Measurements from ENCODE around the gene MRFAP1. TPM values are rescaled to one million over a fixed set of nuclear protein-coding genes. Genes with fewer than 3 reads are reported as not detected.
"Not testable (repeated sequence)": the region's sequence is repeated elsewhere in the genome, so short reads cannot be mapped to it uniquely, and the experiment has no call there.

The MRFAP1 gene
- polyA plus RNA-seq, 1 donor from 2014 or later = 130 TPM

DNA sequence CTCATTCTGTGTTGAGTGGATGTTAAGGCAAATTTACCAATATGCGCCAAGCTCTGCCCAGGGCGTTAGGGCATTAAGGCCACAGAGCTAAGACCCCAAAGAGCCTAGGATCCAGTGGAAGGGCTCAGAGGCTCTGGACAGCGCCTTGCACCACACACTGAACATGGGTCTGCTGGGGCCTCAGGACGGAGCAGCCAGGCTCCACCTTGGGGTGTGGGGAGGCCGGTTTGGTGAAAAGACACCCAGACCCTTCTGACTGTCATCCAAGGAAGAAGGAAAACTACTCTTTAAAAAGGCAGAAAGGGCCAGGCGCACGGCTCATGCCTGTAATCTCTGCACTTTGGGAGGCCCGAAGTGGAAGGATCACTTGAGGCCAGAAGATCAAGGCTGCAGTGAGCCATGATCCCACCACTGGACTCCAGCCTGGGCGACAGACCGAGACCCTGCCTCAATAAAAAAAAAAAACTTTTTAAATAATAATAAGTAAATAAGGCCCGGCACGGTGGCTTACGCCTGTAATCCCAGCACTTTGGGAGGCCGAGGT, 1.3 kb upstream of the MRFAP1 start:
- peaks cover 0 to 3% (median 0%) of the 10 kb centered on the region in 3 donors for H3K9me3 Mint-ChIP-seq
- H3K27ac Mint-ChIP-seq = peak overlapping the region in 2 of 3 donors; percentile 63 to 73
- H3K4me1 Mint-ChIP-seq = peaks cover 12 to 28% (median 26%) of the 10 kb centered on the region in 3 donors
- peak overlapping the region in 1 of 4 donors; percentile 89 for H3K4me3 Mint-ChIP-seq
- peaks cover 2% of the 10 kb centered on the region for H3K27me3 Mint-ChIP-seq
- no peaks in the 10 kb centered on the region for H3K36me3 Mint-ChIP-seq

GRCh38 chr4:6641164-6641970, 882 bp downstream of the MRFAP1 start:
- Mint-ChIP-seq H3K36me3 (no peaks in the 10 kb centered on the region), H3K9me3 (peaks cover 0 to 3% (median 0%) of the 10 kb centered on the region in 3 donors), H3K4me3 (peak overlapping the region; percentile 97 to 100 (median 98)), H3K4me1 (peaks cover 12 to 30% (median 28%) of the 10 kb centered on the region in 3 donors), H3K27ac (peak overlapping the region; percentile 91 to 99 (median 99)), H3K27me3 (peaks cover 2% of the 10 kb centered on the region)

GRCh38 chr4:6641971-6642320, 1.5 kb downstream of the MRFAP1 start:
- no peaks in the 10 kb centered on the region for H3K36me3 Mint-ChIP-seq
- peaks cover 2% of the 10 kb centered on the region for H3K27me3 Mint-ChIP-seq
- H3K27ac Mint-ChIP-seq = peak overlapping the region; percentile 91 to 99 (median 99)
- peak overlapping the region; percentile 97 to 100 (median 98) for H3K4me3 Mint-ChIP-seq
- peaks cover 12 to 31% (median 28%) of the 10 kb centered on the region in 3 donors for H3K4me1 Mint-ChIP-seq
- H3K9me3 Mint-ChIP-seq = peaks cover 0 to 3% (median 0%) of the 10 kb centered on the region in 3 donors

- Mint-ChIP-seq H3K4me1 (peaks cover 13 to 31% (median 28%) of the 10 kb centered on the region in 3 donors), H3K4me3 (peak overlapping the region in 1 of 4 donors; percentile 97), H3K9me3 (peaks cover 0 to 3% (median 0%) of the 10 kb centered on the region in 3 donors)
Observed at GRCh38 chr4:6643141-6643847, 2.8 kb downstream of the MRFAP1 start.

GRCh38 chr4:6644792-6645530, 4.5 kb downstream of the MRFAP1 start:
- peaks cover 0 to 3% (median 0%) of the 10 kb centered on the region in 3 donors for H3K9me3 Mint-ChIP-seq
- peak overlapping the region in 2 of 3 donors; percentile 47 to 59 for H3K27ac Mint-ChIP-seq
- peaks cover 2% of the 10 kb centered on the region for H3K27me3 Mint-ChIP-seq
- H3K4me3 Mint-ChIP-seq = peak overlapping the region in 1 of 4 donors; percentile 70
- H3K4me1 Mint-ChIP-seq = peaks cover 13 to 31% (median 28%) of the 10 kb centered on the region in 3 donors
- H3K36me3 Mint-ChIP-seq = no peaks in the 10 kb centered on the region

More at GRCh38 chr4:6643141-6643847, 2.8 kb downstream of the MRFAP1 start:
- no peaks in the 10 kb centered on the region for H3K36me3 Mint-ChIP-seq
- H3K27me3 Mint-ChIP-seq = peaks cover 2% of the 10 kb centered on the region
- peak overlapping the region in 2 of 3 donors; percentile 38 to 91 for H3K27ac Mint-ChIP-seq

- H3K9me3 Mint-ChIP-seq = no peaks in the 10 kb centered on the region
- H3K36me3 Mint-ChIP-seq = no peaks in the 10 kb centered on the region
- H3K4me1 Mint-ChIP-seq = peaks cover 3 to 12% (median 9%) of the 10 kb centered on the region in 3 donors
- H3K4me3 Mint-ChIP-seq = no peak overlapping the region
- H3K27ac Mint-ChIP-seq = no peak overlapping the region
- H3K27me3 Mint-ChIP-seq = no peaks in the 10 kb centered on the region
Observed at GRCh38 chr4:6647169-6647568, 6.7 kb downstream of the MRFAP1 start.

GRCh38 chr4:6647582-6648230, 7.2 kb downstream of the MRFAP1 start:
- H3K36me3 Mint-ChIP-seq = no peaks in the 10 kb centered on the region
- peaks cover 1 to 11% (median 5%) of the 10 kb centered on the region in 3 donors for H3K4me1 Mint-ChIP-seq
- no peaks in the 10 kb centered on the region for H3K27me3 Mint-ChIP-seq
- peak overlapping the region in 1 of 3 donors; percentile 81 for H3K27ac Mint-ChIP-seq
- H3K9me3 Mint-ChIP-seq = no peaks in the 10 kb centered on the region
- no peak overlapping the region for H3K4me3 Mint-ChIP-seq

GRCh38 chr4:6649216-6649615, 8.7 kb downstream of the MRFAP1 start:
- H3K9me3 Mint-ChIP-seq = no peaks in the 10 kb centered on the region
- no peaks in the 10 kb centered on the region for H3K27me3 Mint-ChIP-seq
- peaks cover 0 to 5% (median 1%) of the 10 kb centered on the region in 3 donors for H3K4me1 Mint-ChIP-seq
- no peak overlapping the region for H3K27ac Mint-ChIP-seq
- no peaks in the 10 kb centered on the region for H3K36me3 Mint-ChIP-seq
- no peak overlapping the region for H3K4me3 Mint-ChIP-seq

DNA sequence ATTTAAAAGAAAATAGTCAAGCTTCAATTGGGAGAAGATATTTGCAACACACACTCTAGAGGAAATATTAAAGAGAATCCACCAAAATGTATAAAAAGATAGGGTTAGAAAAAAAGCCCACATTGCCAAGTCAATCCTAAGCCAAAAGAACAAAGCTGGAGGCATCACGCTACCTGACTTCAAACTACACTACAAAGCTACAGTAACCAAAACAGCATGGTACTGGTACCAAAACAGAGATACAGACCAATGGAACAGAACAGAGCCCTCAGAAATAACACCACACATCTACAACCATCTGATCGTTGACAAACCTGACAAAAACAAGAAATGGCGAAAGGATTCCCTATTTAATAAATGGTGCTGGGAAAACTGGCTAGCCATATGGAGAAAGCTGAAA, 13.7 kb downstream of the MRFAP1 start:
- H3K27ac Mint-ChIP-seq, H3K4me1 Mint-ChIP-seq: not testable (repeated sequence)

DNA sequence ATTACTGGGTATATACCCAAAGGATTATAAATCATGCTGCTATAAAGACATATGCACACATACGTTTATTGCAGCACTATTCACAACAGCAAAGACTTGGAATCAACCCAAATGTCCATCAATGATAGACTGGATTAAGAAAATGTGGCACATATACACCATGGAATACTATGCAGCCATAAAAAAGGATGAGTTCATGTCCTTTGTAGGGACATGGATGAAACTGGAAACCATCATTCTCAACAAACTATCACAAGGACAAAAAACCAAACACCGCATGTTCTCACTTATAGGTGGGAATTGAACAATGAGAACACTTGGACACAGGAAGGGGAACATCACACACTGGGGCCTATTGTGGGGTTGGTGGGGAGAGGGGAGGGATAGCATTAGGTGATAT, 14.8 kb downstream of the MRFAP1 start:
- H3K27ac Mint-ChIP-seq, H3K4me1 Mint-ChIP-seq, H3K4me3 Mint-ChIP-seq, H3K36me3 Mint-ChIP-seq, H3K9me3 Mint-ChIP-seq: not testable (repeated sequence)
- peaks cover 15% of the 10 kb centered on the region for H3K27me3 Mint-ChIP-seq

More for the DNA sequence above, 13.7 kb downstream of the MRFAP1 start:
- H3K9me3 Mint-ChIP-seq, H3K36me3 Mint-ChIP-seq, H3K4me3 Mint-ChIP-seq: not testable (repeated sequence)
- H3K27me3 Mint-ChIP-seq = peaks cover 11% of the 10 kb centered on the region

DNA sequence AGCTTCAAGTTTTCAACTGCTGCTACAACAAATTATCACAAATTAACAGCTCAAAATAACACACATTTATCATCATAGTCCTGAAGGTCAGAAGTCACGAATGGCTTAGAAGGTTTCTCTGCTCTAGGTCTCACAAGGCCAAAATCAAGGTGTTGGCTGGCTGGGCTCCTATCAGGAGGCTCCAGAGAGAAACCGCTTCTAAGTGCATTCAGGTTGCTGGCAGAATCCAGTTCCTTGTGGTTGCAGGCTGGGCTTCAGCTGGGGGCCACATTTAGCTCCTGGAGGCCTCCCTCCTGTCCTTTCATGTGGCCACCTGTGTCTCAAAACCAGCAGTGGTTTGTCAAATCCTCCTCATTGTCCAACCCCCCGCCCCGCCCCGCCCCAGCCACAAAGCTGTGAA, 15.4 kb downstream of the MRFAP1 start:
- Mint-ChIP-seq H3K9me3 (peaks cover 0 to 2% (median 0%) of the 10 kb centered on the region in 3 donors), H3K27me3 (peaks cover 18% of the 10 kb centered on the region), H3K4me1 (peaks cover 0 to 4% (median 3%) of the 10 kb centered on the region in 3 donors), H3K27ac (no peak overlapping the region), H3K36me3 (peaks cover 1% of the 10 kb centered on the region), H3K4me3 (no peak overlapping the region)

DNA sequence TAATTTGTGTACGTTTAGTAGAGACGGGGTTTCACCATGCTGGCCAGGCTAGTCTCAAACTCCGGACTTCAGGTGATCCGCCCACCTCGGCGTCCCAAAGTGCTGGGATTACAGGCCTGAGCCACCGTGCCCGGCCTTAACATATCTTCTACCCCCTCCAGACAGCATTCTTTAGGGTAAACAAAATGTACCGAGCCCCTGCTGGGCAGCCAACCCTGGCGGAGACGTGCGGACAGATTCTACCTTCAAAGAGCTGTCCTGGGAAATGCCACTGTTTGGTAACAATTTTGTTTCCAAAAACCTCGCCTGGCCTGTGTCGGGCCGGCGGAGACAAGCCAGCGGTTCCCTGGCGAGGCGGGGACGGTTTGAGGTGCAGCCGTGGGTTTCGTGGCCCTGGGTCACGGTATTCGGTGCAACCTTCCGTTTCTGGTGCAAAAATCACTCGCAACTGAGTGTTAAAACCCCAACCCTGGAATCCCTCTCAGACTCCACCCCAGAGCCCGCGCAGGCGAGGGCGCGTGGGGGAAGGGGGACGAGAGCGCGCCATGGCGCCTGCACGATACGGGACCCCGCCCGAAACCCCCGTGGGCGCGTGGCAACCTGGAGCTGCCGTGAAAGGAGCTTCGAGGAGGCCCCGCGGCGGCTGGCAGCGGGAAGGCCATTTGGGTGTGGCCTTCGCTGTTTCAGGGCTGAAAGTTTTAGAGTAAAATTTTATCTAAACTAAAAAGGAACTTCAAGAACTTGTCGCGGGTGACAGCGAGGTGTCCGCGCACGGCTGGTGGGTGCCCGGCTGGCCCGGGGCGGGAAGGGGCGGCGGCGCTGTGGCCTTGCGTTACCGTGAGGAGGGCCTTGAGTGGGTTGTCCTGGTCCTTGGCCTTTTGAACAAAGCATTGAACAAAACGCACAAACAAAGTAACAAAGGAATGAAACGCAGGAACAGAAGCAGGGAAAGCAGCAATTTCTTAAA, 17.0 kb downstream of the MRFAP1 start:
- peak overlapping the region in 1 of 3 donors; percentile 59 for H3K27ac Mint-ChIP-seq
- H3K36me3 Mint-ChIP-seq = peaks cover 1% of the 10 kb centered on the region
- peaks cover 0 to 4% (median 3%) of the 10 kb centered on the region in 3 donors for H3K4me1 Mint-ChIP-seq
- peaks cover 27% of the 10 kb centered on the region for H3K27me3 Mint-ChIP-seq
- peaks cover 0 to 2% (median 0%) of the 10 kb centered on the region in 3 donors for H3K9me3 Mint-ChIP-seq
- peak overlapping the region in 1 of 4 donors; percentile 33 for H3K4me3 Mint-ChIP-seq

- Mint-ChIP-seq H3K4me1 (peaks cover 0 to 4% (median 3%) of the 10 kb centered on the region in 3 donors), H3K27me3 (peaks cover 34% of the 10 kb centered on the region), H3K4me3 (peak overlapping the region in 2 of 4 donors; percentile 65 to 68), H3K9me3 (peaks cover 0 to 2% (median 0%) of the 10 kb centered on the region in 3 donors), H3K27ac (peak overlapping the region in 1 of 3 donors; percentile 59), H3K36me3 (peaks cover 1% of the 10 kb centered on the region)
Observed at GRCh38 chr4:6658209-6658595, 17.7 kb downstream of the MRFAP1 start.
